DND-41 (cell line): ENCODE data around the gene FMOD.

Source experiments
- CTCF ChIP-seq: IDR thresholded peaks from 2 replicates; pipeline ENCODE4 v1.5.1; 2012; ENCODE audit warnings: borderline replicate concordance, low read length, moderate library complexity, mild to moderate bottlenecking; ENCODE audit not compliant: poor library complexity, severe bottlenecking; ENCODE audit errors: extremely low read depth
- EZH2 ChIP-seq: IDR thresholded peaks from 3 replicates; pipeline ENCODE4 v1.6.1; 2012; ENCODE audit warnings: borderline replicate concordance, low read depth, mild to moderate bottlenecking, moderate library complexity, low read length, inconsistent platforms; ENCODE audit not compliant: severe bottlenecking

- TF ChIP-seq CTCF (no peak), EZH2 (no peak)
These were observed 22.1 kb upstream of the FMOD start for GRCh38 chr1:203373002-203373401.
